Naive B cell (primary cell): Measurements from ENCODE around the gene CRLF1. TPM values are rescaled to one million over a fixed set of nuclear protein-coding genes. Genes with fewer than 3 reads are reported as not detected.
"Not testable (repeated sequence)": the region's sequence is repeated elsewhere in the genome, so short reads cannot be mapped to it uniquely, and the experiment has no call there.

Experiments
- ATAC-seq, 2 donors: fragments of 150-1000 bp; cut with Tn5 transposase; 2 replicates each; pipeline ENCODE4 v1.10.0; 2021; ENCODE audit warnings: low read depth in 2 of 2, mild to moderate bottlenecking in 2 of 2, moderate library complexity in 2 of 2
- DNase-seq: peaks from one replicate; pipeline ENCODE4 v3.0.0; 2022
- H3K27ac Mint-ChIP-seq, 6 donors: one replicate each; pipeline ENCODE4 v1.8.0; 2020 to 2022; ENCODE audit warnings: mild to moderate bottlenecking in 6 of 6, mixed read lengths in 6 of 6, moderate library complexity in 5 of 6, inconsistent platforms in 2 of 6
- H3K27me3 Mint-ChIP-seq, 3 donors: one replicate each; pipeline ENCODE4 v1.8.0; 2021 to 2022; ENCODE audit warnings: mixed read lengths in 3 of 3, mild to moderate bottlenecking in 1 of 3
- H3K36me3 Mint-ChIP-seq, 2 donors: one replicate each; pipeline ENCODE4 v1.8.0; 2020 to 2022; ENCODE audit warnings: mixed read lengths in 2 of 2, inconsistent platforms in 1 of 2, mild to moderate bottlenecking in 1 of 2
- H3K4me1 Mint-ChIP-seq, 3 donors: one replicate each; pipeline ENCODE4 v1.8.0; 2020 to 2022; ENCODE audit warnings: mixed read lengths in 3 of 3, inconsistent platforms in 1 of 3, mild to moderate bottlenecking in 1 of 3, moderate library complexity in 1 of 3
- H3K4me3 Mint-ChIP-seq, 8 donors: one replicate each; pipeline ENCODE4 v1.8.0; 2020 to 2022; ENCODE audit warnings: mild to moderate bottlenecking in 8 of 8, mixed read lengths in 8 of 8, moderate library complexity in 8 of 8, inconsistent platforms in 2 of 8
- H3K9me3 Mint-ChIP-seq, 7 donors: one replicate each; pipeline ENCODE4 v1.8.0; 2020 to 2022; ENCODE audit warnings: mixed read lengths in 7 of 7, mild to moderate bottlenecking in 5 of 7, inconsistent platforms in 2 of 7, moderate library complexity in 1 of 7
- polyA plus RNA-seq, 6 donors: library from polyadenylated mRNA; unstranded; fragments of 300-500 nt; fragmentation: Illumina TruSeq; gene quantifications; one replicate each; pipeline ENCODE4 v1.2.3, GENCODE V29; 2021; ENCODE audit warnings: low read depth in 6 of 6

The CRLF1 gene
- polyA plus RNA-seq, 6 donors from 2014 or later: 0.44 to 7.0 (median 0.97) TPM; not detected in 2

DNA sequence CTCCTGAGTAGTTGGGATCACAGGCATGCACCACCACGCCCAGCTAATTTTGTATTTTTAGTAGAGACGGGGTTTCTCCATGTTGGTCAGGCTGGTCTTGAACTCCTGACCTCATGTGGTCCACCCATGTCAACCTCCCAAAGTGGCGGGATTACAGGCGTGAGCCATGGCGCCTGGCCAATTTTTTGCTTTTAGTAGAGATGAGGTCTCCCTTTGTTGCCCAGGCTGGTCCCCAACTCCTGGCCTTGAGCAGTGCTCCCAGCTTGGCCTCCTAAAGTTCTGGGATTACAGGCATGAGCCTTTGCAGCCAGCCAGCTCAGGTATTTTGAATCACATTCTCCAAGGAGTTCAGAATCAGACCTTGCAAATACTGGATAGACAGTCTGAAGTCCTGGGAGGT lies 13.9 kb downstream of the CRLF1 start:
- H3K27ac Mint-ChIP-seq, DNase-seq, ATAC-seq, H3K36me3 Mint-ChIP-seq, H3K9me3 Mint-ChIP-seq: not testable (repeated sequence)
- peaks cover 0 to 17% (median 6%) of the 10 kb centered on the region in 3 donors for H3K27me3 Mint-ChIP-seq
- H3K4me3 Mint-ChIP-seq: peak overlapping the region in 1 of 8 donors; percentile 43
- H3K4me1 Mint-ChIP-seq: peaks cover 32 to 47% (median 41%) of the 10 kb centered on the region in 3 donors

- ATAC-seq: no peak
- Mint-ChIP-seq H3K27me3 (peaks cover 0 to 9% (median 6%) of the 10 kb centered on the region in 3 donors), H3K9me3 (no peaks in the 10 kb centered on the region), H3K27ac (peak overlapping the region in 2 of 6 donors; percentile 32 to 57), H3K36me3 (no peaks in the 10 kb centered on the region), H3K4me3 (peak overlapping the region in 5 of 8 donors; percentile 11 to 85 (median 29)), H3K4me1 (peaks cover 30 to 48% (median 46%) of the 10 kb centered on the region in 3 donors)
- DNase-seq: no peak
These were observed 14.7 kb downstream of the CRLF1 start for GRCh38 chr19:18591735-18592385.

- H3K4me1 Mint-ChIP-seq: peaks cover 34 to 54% (median 50%) of the 10 kb centered on the region in 3 donors
- no peaks in the 10 kb centered on the region for H3K9me3 Mint-ChIP-seq
- peak overlapping the region in 3 of 6 donors; percentile 24 to 83 (median 49) for H3K27ac Mint-ChIP-seq
- no peak for DNase-seq
- no peaks in the 10 kb centered on the region for H3K36me3 Mint-ChIP-seq
- ATAC-seq: no peak
- H3K27me3 Mint-ChIP-seq: no peaks in the 10 kb centered on the region
- peak overlapping the region; percentile 51 to 95 (median 88) for H3K4me3 Mint-ChIP-seq
These were observed 16.0 kb downstream of the CRLF1 start for GRCh38 chr19:18590273-18591272.

DNA sequence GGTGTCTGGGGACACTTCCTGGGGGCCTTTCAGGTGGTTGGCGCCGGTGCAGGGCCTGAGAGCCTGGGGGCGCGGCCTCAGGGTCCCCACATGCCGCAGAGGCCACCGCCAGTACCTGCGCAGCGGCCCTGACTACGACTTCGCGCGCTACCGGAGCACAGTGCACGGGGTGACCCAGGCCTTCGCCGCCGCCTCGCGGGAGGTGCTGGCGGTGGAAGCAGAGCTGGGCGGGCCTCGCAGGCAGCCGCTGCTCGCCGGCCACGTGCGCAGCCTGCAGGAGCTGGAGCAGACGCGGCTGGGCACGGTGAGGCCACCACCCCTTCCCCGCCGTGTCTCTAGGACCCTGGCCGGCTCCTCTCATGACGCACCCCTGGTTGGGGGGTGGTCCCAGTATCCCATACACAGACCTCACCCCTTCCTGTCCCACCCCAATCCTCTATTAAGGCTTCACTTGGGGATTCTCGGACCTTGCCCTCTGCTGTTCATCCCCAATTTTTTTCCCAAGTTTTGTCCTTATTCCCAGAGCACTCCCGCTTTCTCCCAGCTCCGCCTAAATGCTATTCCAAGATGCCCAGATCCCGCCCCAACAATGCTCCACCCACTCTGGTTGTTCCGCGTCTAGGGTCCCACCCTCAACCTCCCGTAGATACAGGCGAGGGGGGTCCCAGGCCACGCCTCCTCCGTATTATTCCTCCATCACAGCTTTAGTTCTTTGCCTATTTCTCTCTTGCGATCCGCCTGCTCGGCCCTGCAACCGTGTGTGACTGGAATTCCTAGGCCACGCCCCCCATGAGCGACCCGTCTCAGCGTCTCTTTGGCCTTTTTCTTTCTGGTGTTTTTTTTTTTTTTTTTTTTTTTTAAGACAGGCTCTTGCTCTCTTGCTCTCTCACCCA lies 17.0 kb downstream of the CRLF1 start:
- Mint-ChIP-seq H3K27ac (peak overlapping the region; percentile 39 to 96 (median 88)), H3K36me3 (no peaks in the 10 kb centered on the region), H3K4me3 (peak overlapping the region; percentile 83 to 95 (median 90)), H3K27me3 (no peaks in the 10 kb centered on the region), H3K9me3 (no peaks in the 10 kb centered on the region), H3K4me1 (peaks cover 32 to 51% (median 51%) of the 10 kb centered on the region in 3 donors)
- DNase-seq (peak; percentile 62), ATAC-seq (peak; percentile 44 to 50)

- no peaks in the 10 kb centered on the region for H3K27me3 Mint-ChIP-seq
- H3K4me1 Mint-ChIP-seq: peaks cover 29 to 51% (median 49%) of the 10 kb centered on the region in 3 donors
- DNase-seq (peak; percentile 89), ATAC-seq (peak; percentile 76 to 77)
- H3K4me3 Mint-ChIP-seq: peak within 1 kb of the TSS; percentile 83 to 95 (median 90)
- H3K36me3 Mint-ChIP-seq: no peaks in the 10 kb centered on the region
- peak within 1 kb of the TSS; percentile 39 to 97 (median 92) for H3K27ac Mint-ChIP-seq
- H3K9me3 Mint-ChIP-seq: no peaks in the 10 kb centered on the region
These were observed 17.8 kb downstream of the CRLF1 start, which contains the start of gene REX1BD for GRCh38 chr19:18588611-18589379. TSS of gene REX1BD (plus strand) at chr19:18588798. CDS start at chr19:18588802, 4 bp downstream.

DNA sequence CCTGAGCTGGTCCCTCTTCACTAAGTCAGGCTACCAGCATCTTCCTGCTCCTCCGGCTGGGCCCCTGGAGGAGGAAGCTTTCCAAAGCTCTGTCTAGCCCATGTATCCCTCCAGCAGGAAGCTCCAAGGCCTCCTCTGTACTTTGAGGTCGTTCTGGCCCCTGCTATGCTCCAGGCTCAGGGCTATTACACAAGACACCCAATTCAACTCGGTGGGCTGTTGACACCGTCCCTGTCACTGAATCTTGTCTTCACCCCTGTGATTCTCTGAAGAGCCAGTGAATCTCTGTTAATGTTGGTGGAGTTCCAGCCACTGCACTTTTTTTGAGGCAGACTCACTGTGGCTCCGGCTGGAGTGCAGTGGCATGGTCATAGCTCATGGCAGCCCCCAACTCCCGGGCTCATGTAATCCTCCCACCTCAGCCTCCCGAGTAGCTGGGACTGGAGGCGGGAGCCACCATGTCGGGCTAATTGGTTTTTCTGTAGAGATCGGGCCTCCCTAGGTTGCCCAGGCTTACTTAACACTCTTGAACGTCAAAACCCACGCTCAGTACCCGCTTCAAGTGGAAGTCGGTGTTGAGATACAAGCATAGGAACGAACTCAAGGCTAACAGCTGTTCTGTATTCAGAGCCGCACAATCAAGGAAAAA lies 18.5 kb downstream of the CRLF1 start:
- peaks cover 29 to 49% (median 46%) of the 10 kb centered on the region in 3 donors for H3K4me1 Mint-ChIP-seq
- no peaks in the 10 kb centered on the region for H3K27me3 Mint-ChIP-seq
- peak overlapping the region; percentile 22 to 97 (median 88) for H3K27ac Mint-ChIP-seq
- no peaks in the 10 kb centered on the region for H3K9me3 Mint-ChIP-seq
- DNase-seq: no peak
- no peaks in the 10 kb centered on the region for H3K36me3 Mint-ChIP-seq
- H3K4me3 Mint-ChIP-seq: peak overlapping the region; percentile 83 to 95 (median 90)
- no peak for ATAC-seq

GRCh38 chr19:18587561-18587960 lies 19.0 kb downstream of the CRLF1 start:
- DNase-seq (no peak), ATAC-seq (no peak)
- peak overlapping the region in 6 of 8 donors; percentile 13 to 94 (median 86) for H3K4me3 Mint-ChIP-seq

DNA sequence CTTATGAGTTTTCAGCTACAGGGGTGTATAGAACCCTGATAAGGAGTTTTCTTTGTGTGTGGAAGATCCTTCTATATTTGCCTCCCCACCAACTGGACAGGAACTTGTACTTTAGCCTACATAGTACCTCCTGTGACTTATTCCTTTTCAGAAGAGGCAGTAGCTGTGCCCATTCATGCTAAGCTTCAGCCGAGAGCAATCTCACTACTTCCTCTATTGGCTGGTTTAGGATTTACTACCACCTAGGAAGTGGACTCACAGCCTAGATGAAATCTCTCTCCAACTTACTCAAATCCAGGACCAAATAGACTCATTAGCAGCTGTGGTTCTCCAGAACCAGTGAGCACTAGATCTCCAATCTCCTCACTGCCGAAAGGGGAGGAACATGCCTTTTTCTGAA lies 20.3 kb downstream of the CRLF1 start:
- Mint-ChIP-seq H3K27me3 (no peaks in the 10 kb centered on the region), H3K4me3 (peak overlapping the region in 5 of 8 donors; percentile 13 to 83 (median 34)), H3K4me1 (peaks cover 29 to 47% (median 46%) of the 10 kb centered on the region in 3 donors), H3K36me3 (no peaks in the 10 kb centered on the region), H3K9me3 (no peaks in the 10 kb centered on the region), H3K27ac (peak overlapping the region in 1 of 6 donors; percentile 71)
- ATAC-seq (no peak), DNase-seq (no peak)

More at GRCh38 chr19:18587561-18587960, 19.0 kb downstream of the CRLF1 start:
- H3K27me3 Mint-ChIP-seq: no peaks in the 10 kb centered on the region
- H3K27ac Mint-ChIP-seq: peak overlapping the region in 3 of 6 donors; percentile 83 to 96 (median 86)
- H3K9me3 Mint-ChIP-seq: no peaks in the 10 kb centered on the region
- H3K4me1 Mint-ChIP-seq: peaks cover 29 to 49% (median 46%) of the 10 kb centered on the region in 3 donors
- no peaks in the 10 kb centered on the region for H3K36me3 Mint-ChIP-seq

- H3K9me3 Mint-ChIP-seq: no peaks in the 10 kb centered on the region
- DNase-seq: no peak
- H3K36me3 Mint-ChIP-seq: no peaks in the 10 kb centered on the region
- no peaks in the 10 kb centered on the region for H3K27me3 Mint-ChIP-seq
- no peak overlapping the region for H3K27ac Mint-ChIP-seq
- H3K4me1 Mint-ChIP-seq: peaks cover 2 to 6% (median 3%) of the 10 kb centered on the region in 3 donors
- no peak for ATAC-seq
- no peak overlapping the region for H3K4me3 Mint-ChIP-seq
These were observed 26.3 kb downstream of the CRLF1 start for GRCh38 chr19:18580311-18580710.

- Mint-ChIP-seq H3K27ac (peak overlapping the region in 2 of 6 donors; percentile 54 to 75), H3K36me3 (peaks cover 0 to 10% of the 10 kb centered on the region in 2 donors), H3K9me3 (no peaks in the 10 kb centered on the region), H3K27me3 (no peaks in the 10 kb centered on the region), H3K4me3 (peak overlapping the region in 3 of 8 donors; percentile 6 to 45 (median 15)), H3K4me1 (peaks cover 9 to 24% (median 18%) of the 10 kb centered on the region in 3 donors)
- DNase-seq (no peak), ATAC-seq (no peak)
These were observed 29.2 kb downstream of the CRLF1 start for GRCh38 chr19:18577365-18577914.

DNA sequence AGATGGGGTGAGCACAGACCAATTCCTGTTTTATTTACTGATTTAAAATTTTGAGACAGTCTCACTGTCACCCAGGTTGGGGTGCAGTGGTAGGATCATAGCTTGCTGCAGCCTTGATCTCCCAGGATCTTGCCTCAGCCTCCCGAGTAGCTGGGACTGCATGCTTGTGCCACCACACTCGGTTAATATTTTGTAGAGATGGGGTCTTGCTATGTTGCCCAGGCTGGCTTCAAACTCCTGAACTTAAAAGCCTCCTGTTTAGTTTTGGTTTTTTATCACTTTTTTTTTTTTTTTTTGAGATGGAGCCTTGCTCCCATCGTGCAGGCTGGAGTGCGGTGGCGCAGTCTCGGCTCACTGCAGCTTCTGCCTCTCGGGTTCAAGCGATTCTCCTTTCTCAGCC lies 30.2 kb downstream of the CRLF1 start:
- Mint-ChIP-seq H3K27me3 (no peaks in the 10 kb centered on the region), H3K27ac (no peak overlapping the region), H3K4me3 (peak overlapping the region in 1 of 8 donors; percentile 45), H3K4me1 (peaks cover 18 to 33% (median 25%) of the 10 kb centered on the region in 3 donors), H3K9me3 (no peaks in the 10 kb centered on the region), H3K36me3 (peaks cover 0 to 10% of the 10 kb centered on the region in 2 donors)
- no peak for DNase-seq
- no peak for ATAC-seq
